IMR-90 (cell line): Measurements from ENCODE around the gene NR5A2.

Experiments used
- BHLHE40 ChIP-seq: fragments of 150-350 bp; IDR thresholded peaks from 2 replicates; pipeline ENCODE4 v1.6.1; 2016; ENCODE audit warnings: mild to moderate bottlenecking, low read depth, low read length
- CEBPB ChIP-seq: IDR thresholded peaks from 2 replicates; pipeline ENCODE4 v1.6.1; 2012; ENCODE audit warnings: low read depth, low read length, improper control_type of control experiment
- CHD1 ChIP-seq: IDR thresholded peaks from 2 replicates; pipeline ENCODE4 v1.6.1; 2012; ENCODE audit warnings: low read depth, low read length, improper control_type of control experiment
- FOS ChIP-seq: fragments of 150-350 bp; IDR thresholded peaks from 2 replicates; pipeline ENCODE4 v1.6.1; 2016; ENCODE audit warnings: low read depth, low read length
- MAFK ChIP-seq: IDR thresholded peaks from 2 replicates; pipeline ENCODE4 v1.6.1; 2012; ENCODE audit warnings: low read depth, low read length, improper control_type of control experiment
- MAZ ChIP-seq: IDR thresholded peaks from 2 replicates; pipeline ENCODE4 v1.6.1; 2012; ENCODE audit warnings: low read depth, mild to moderate bottlenecking, low read length, improper control_type of control experiment, moderate library complexity, borderline replicate concordance
- MXI1 ChIP-seq: IDR thresholded peaks from 2 replicates; pipeline ENCODE4 v1.6.1; 2012; ENCODE audit warnings: low read depth, mild to moderate bottlenecking, low read length, moderate library complexity, borderline replicate concordance
- POLR2A ChIP-seq: IDR thresholded peaks from 2 replicates; pipeline ENCODE4 v1.6.1; 2012; ENCODE audit warnings: mild to moderate bottlenecking, low read depth, low read length
- RAD21 ChIP-seq: IDR thresholded peaks from 2 replicates; pipeline ENCODE4 v1.6.1; 2012; ENCODE audit warnings: low read length, improper control_type of control experiment
- RFX5 ChIP-seq: IDR thresholded peaks from 2 replicates; pipeline ENCODE4 v1.8.0; 2012; ENCODE audit warnings: low read depth, mild to moderate bottlenecking, low read length, moderate library complexity
- SMC3 ChIP-seq: fragments of 150-350 bp; IDR thresholded peaks from 2 replicates; pipeline ENCODE4 v1.6.1; 2016; ENCODE audit warnings: low read depth, mild to moderate bottlenecking, antibody characterized with exemption, low read length, moderate library complexity
- TF ChIP-seq, protein P1 (sequence below): conservative IDR thresholded peaks from 2 replicates; pipeline ENCODE4 v1.5.1; 2012; ENCODE audit warnings: mild to moderate bottlenecking, low read depth, low read length, improper control_type of control experiment
- TF ChIP-seq, protein P2 (sequence below): fragments of 150-350 bp; IDR thresholded peaks from 2 replicates; pipeline ENCODE4 v1.6.1; 2016; ENCODE audit warnings: low read depth, mild to moderate bottlenecking, low read length, moderate library complexity, borderline replicate concordance
- TF ChIP-seq, protein P3 (sequence below): fragments of 150-350 bp; IDR thresholded peaks from 2 replicates; pipeline ENCODE4 v1.6.1; 2017; ENCODE audit warnings: mild to moderate bottlenecking, antibody characterized with exemption, low read length, low read depth

DNA sequence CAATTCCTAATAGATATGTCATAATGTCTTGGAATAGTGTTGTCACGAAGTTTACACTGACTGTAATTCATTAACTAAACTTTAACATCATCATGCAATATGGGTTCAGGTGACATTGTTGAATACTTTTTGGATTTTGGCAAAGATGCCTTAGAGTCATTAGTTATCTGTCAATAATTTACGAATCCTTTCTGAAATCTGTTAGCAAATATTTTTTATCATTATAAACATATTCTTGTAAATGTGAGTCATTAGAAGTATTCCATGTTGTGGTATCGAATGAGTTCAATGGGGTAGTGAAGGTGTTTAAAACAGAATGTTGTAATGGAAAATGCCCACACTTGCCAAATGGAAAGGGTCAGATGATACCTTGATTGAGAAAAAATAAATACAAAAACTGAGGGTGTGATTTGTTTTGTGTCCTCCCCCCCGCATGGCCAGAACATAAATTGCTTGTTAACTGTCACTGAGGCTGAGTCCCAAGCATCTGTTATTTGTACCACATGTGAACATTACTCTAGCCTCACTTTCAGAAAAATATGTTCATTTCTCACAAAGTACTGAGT, 5.2 kb upstream of the NR5A2 start:
- TF ChIP-seq FOS (no peak), BHLHE40 (no peak), CEBPB (no peak), RAD21 (no peak), POLR2A (no peak), SMC3 (no peak), MAFK (no peak), CHD1 (no peak), RFX5 (no peak), MAZ (no peak), MXI1 (no peak)
- TF ChIP-seq, protein P1, sequence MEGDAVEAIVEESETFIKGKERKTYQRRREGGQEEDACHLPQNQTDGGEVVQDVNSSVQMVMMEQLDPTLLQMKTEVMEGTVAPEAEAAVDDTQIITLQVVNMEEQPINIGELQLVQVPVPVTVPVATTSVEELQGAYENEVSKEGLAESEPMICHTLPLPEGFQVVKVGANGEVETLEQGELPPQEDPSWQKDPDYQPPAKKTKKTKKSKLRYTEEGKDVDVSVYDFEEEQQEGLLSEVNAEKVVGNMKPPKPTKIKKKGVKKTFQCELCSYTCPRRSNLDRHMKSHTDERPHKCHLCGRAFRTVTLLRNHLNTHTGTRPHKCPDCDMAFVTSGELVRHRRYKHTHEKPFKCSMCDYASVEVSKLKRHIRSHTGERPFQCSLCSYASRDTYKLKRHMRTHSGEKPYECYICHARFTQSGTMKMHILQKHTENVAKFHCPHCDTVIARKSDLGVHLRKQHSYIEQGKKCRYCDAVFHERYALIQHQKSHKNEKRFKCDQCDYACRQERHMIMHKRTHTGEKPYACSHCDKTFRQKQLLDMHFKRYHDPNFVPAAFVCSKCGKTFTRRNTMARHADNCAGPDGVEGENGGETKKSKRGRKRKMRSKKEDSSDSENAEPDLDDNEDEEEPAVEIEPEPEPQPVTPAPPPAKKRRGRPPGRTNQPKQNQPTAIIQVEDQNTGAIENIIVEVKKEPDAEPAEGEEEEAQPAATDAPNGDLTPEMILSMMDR: no peak
- TF ChIP-seq, protein P2, sequence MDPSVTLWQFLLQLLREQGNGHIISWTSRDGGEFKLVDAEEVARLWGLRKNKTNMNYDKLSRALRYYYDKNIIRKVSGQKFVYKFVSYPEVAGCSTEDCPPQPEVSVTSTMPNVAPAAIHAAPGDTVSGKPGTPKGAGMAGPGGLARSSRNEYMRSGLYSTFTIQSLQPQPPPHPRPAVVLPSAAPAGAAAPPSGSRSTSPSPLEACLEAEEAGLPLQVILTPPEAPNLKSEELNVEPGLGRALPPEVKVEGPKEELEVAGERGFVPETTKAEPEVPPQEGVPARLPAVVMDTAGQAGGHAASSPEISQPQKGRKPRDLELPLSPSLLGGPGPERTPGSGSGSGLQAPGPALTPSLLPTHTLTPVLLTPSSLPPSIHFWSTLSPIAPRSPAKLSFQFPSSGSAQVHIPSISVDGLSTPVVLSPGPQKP: no peak
- TF ChIP-seq, protein P3, sequence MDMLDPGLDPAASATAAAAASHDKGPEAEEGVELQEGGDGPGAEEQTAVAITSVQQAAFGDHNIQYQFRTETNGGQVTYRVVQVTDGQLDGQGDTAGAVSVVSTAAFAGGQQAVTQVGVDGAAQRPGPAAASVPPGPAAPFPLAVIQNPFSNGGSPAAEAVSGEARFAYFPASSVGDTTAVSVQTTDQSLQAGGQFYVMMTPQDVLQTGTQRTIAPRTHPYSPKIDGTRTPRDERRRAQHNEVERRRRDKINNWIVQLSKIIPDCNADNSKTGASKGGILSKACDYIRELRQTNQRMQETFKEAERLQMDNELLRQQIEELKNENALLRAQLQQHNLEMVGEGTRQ: no peak
